ENCODE results near the gene DDX55.
A peak's percentile ranks its signal among the peaks of the same experiment; 100 is the strongest.

The DDX55 gene

DNA sequence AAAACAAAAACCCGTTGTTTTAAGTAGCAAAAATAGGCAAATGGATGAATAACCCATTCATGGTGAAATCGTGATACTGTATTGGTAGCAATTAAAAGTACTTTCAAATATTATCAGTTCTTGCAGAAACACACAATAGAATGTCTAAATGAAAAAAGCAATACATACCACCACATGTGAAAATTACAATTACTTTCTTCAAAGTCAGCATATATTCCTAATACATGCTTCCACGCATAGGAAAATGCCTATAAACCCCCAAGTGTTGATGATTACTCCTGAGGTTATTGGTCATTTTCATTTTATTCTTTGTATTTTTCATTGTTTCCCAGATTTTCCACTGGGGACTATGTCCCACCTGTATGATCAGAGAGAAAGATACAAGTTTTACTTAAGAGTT lies 15.2 kb downstream of the DDX55 start:
- DNase-seq = no peak

DNA sequence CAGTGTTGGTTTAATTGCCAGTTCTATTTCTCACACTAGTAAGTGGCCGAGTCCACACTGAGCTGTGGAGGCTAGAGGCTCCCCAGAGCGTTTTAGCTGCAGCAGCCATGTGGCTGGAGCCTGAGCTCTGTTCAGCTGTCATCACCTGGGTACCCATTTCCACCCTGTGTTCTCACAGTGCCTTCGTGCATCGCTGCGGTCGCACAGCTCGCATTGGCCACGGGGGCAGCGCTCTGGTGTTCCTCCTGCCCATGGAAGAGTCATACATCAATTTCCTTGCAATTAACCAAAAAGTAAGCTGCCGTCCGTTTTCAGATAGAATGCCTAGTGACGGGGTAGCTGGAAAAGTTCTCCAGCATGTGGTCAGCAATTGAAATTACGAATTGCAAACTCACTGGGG lies 15.7 kb downstream of the DDX55 start:
- DNase-seq = no peak

DNA sequence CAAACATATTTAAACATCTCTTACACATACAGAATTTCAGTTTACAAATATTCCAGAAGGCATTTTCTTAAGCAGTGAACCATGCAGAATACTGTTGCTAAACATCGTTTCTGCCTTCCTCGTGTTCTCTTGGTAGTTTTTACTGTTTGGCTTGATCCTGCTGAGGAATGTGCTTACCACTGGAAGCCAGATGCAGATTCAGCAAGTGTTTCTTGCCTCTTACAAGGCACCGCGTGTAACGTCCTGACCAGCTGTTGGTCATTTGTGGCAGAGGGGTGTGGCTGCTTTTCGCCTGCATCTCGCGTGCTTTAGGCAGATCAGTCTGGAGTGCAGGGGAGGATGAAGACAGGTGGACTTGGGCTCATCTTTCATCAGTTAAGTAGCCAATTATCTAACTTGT lies 19.2 kb downstream of the DDX55 start:
- no peak for DNase-seq

DNA sequence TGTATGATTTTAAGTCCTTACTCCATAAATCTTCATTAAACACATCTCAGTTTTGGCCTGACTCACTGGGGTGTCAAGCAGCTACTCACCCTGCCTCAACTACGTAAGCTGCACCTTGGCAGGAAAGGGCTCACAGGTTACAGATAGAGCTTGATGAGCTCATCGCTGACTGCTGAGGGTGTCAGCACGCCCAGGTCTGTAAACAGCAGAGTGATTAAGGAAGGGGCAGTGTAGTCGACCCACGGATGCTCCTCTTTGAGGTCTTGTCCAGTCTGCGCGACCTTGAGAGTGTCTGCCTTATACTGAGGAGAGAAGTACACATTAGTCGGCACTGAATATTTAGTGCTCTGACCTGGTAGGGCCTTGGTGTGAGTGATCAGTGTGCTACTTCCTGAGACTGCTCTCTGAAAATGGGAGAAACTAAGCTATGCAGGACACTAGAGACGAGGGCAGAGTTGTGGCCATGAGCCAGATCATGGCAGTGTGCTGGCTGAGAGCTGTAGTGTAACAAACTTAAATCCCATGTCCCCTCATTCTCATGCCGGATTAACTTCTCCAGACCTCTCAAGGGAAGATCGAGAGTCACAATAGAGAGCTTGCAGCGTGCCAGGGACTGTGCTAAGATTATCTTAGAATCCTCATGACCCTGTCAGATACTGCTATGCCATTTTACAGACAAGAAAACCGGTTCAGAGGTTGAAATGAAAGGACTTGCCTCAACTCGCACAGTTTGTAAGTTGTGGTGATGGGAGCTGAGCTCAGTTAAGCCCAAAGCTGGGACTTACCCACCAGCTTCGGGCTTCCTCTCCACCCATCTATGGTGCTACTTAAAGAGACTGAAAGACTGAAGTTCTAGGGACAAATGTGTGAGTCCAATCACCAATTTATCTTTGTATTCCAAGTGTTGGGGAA lies 20.0 kb downstream of the DDX55 start:
- DNase-seq = no peak

DNA sequence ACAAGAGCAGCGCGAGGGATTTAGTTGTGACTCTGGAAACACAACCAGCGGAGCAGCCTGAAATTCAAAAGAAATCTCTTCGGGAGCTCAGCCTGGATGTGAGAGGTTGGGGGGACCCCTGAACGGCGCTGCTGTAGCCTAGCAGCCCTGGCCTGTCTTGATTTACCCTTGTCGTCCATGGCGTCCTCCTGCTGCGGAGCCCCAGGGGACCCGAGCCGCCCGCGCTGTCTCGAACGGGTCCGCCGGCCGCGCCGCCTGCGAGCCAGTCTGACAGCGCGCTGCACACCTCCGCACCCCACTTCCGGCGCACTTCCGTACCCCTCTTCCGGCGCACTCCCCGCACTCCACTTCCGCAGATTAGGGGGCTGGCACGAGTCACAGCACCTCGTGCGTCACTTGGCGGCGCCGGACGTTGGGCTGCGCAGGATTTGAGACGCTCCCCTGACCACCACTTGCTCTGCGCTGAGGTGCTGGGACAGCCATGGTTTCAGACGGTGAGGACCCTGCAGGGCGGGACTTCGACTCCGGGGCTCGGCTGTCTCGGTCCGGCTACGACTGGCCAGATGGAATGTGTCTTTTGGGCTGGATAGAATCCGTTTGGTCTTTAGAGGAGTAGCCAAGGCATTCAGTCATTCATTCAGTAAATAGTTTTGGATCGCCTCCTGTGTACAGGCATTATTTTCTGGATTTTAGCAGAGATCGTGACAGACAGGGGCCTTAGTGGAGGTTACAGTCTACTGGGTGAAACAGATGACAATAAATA lies 31.7 kb downstream of the DDX55 start, which contains the start of the genes EIF2B1 and GTF2H3:
Gene EIF2B1 (minus strand): TSS at position 308 of the 763 bp plus-strand sequence. CDS start 129 bp downstream, at position 179.
Gene GTF2H3 (plus strand): TSS at position 451 of the 763 bp plus-strand sequence. CDS start 31 bp downstream, at position 482.
- peak; percentile 77 for DNase-seq

DNA sequence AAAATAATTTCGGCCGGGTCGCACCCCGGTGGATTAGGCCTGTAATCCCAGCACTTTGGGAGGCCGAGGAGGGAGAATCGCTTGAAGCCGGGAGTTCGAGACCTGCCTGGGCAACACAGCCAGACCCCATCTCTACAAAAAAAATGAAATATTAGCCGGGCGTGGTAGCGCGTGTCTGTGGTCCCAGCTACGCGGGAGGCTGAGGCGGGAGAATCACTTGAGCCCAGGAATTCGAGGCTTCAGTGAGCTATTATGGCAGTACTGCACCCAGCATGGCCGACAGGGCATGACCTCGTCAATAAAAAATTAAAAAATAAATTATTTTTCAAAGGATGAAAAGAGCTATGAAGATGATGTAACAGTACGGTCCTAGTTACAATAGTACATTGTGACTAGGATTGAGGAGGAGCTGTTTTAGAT lies 32.3 kb downstream of the DDX55 start:
- DNase-seq = no peak

DNA sequence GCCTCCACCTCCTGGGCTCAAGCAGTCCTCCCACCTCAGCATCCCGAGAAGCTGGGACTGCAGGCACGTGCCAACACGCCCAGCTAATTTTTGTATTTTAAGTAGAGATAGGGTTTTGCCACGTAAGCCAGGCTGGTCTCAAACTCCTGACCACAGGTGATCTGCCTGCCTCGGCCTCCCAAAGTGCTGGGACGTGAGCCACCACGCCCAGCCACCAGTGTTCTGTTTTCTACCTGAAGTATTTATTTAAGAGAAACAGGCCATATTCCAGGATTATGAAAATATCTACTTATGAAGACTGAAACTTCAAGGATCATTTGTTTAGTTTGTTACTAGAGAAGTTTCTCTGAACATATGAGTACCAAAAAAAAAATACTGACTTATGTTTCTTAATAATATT lies 42.0 kb downstream of the DDX55 start:
- DNase-seq = no peak

DNA sequence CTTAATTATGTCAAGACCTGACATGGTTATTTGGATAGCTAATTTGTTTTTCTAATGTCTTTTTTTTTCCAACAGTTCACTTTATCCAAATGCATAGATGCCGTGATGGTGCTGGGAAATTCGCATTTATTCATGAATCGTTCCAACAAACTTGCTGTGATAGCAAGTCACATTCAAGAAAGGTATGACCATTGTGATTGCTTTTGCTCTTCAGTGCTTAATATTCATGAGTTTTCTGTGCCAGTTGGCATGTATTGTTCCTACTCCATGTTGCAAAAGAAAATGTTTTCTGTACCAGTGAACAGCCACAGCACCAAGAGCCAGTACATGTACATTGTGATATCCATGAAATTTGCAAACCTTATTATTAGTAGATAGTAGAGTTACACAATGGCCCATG lies 43.5 kb downstream of the DDX55 start:
- DNase-seq = no peak

DNA sequence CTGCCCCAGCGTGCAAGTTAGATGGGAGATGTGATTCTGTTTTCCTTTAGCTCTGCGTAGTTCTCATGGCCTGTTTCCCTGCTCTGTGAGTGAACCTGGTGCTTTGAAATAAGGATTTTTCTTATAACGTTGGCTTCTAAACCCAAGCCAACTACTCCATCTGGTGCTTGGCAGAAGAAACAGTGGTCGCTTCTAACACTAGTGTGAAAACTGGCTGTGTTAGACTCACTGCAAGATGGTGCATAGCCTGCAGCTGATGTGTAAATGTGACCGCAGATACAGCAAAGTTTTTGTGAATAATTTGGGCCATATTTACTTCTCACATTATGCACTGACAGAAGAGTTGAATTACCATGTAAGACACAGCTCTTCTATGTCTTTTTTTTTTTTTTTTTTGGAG lies 44.0 kb downstream of the DDX55 start:
- DNase-seq = no peak

DNA sequence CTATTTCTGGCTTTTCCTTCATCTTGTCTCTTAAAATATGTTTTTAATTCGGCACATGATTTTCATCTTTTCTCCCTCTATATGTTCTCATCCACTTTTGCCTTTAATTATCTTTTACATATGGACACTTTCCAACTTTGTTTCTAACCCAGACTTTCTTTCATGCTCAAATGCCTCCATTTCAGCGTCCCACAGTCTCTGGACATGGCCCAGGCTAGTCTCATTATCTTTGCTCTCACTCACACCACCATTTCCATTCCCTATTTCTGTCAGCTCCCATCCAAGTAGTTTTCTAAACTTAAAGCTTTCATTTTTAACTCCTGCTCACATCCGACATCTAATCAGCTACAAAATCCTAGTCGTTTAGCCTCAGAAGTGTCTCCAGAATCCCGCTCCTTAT lies 46.5 kb downstream of the DDX55 start:
- DNase-seq = no peak

DNA sequence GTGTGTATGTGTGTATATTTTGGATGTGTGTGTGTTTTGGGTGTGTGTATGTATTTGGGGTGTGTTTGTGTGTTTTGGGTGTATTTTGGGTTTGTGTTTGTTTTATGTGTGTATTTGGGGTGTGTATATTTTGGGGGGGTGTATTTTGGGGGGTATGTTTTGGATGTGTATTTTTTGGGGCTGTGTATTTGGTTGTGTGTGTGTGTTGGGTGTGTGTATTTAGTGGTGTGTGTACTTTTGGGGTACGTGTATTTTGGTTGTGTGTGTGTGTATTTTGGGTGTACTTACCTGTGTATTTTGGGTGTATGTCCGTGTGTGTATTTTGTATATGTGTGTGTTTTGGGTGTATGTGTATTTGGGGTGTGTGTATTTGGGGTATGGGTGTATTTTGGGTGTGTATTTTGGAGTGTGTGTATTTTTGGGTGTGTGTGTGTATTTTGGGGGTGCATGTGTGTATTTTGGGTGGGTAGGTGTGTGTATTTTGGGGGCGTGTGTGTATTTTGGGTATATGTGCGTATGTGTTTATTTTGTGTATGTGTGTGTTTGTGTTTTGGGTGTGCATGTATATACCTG lies 52.3 kb downstream of the DDX55 start:
- no peak for DNase-seq

DNA sequence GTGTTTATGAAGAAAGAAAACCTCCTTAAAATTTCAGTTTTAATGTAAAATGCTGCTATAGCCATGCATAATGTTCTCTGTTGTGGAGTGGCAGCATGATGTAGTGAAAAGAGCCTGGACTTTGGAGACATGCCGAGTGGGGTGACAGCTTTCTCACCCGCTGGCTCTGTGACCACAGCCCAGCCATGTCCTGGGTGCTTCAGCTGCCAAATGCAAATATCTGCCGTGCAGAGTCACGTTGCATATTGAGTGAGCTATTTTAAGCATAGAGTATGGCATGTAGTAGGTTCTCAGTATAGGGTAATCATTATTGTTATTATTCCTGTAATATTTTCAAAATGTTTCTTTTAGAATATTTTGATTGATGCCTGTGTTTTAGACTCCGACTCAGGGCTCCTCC lies 53.5 kb downstream of the DDX55 start:
- DNase-seq = no peak

DNA sequence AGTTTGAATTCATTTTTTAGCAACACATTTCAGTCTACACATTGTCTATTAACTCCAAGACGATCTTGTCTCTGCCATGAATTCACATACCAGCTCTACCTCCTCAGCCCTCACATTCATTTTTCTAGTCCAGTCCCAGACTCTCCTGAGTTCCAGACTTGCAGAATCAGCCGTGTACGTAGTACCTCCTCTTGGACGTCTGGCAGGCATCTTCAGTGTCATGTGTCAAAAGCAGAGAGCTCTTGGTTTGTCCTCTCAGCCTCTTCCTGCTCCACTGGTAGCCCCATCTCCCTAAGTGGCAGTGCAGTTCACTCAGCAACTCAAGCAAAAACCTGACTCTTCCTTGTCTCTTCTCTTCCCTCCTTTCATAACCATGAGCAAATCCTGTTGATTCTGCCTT lies 54.5 kb downstream of the DDX55 start:
- no peak for DNase-seq

DNA sequence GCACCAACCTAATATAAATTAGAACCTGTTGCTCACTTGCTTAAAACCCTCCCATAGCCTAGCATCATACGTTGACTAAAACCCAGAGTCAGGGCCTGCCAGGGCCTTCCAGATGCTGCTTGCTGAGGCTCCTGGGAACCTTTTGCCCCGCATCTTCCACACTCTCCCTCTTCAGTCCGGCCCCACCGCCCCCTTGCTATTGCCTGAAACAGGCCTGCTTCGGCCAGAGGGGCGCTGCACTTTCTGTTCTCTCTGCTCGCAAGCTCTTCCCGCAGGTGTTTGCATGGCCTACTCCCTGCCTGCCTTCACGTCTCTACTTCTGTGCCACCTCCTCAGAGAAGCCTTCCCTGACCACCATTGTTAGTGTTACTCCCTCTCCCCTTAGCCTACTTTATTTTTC lies 55.3 kb downstream of the DDX55 start:
- no peak for DNase-seq

DNA sequence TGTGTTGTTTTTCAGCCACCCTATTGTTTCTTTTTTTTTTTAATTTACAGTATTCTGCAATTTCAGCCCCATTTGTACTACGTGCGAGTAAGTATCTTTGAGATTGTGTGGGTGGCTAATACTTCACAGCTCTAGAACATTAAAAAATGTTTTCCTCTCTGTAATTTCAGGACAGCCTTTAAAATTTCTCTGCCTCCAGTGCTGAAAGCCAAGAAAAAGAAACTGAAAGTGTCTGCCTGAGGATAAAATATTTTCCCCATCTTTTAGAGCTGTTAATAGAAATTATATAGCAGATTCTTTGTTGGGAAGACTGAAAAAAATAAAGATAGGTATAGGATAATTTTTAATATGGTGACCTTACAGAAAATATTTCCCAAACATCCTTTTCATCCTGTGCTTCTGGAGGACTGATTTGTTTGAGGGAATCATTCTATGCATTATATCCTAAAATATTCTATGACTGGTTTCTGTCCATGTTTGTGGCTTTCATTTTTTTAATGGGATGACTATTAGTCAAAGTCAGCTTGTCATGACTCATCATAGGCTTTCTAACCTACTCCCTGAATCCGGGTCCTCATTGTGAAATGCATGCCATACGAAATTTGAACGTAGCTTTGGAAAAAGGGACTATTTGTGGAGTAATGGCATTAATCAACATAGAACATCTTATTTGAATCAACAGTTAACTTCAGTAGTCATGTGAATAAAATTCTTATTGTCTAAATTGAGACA lies 58.3 kb downstream of the DDX55 start:
- no peak for DNase-seq

DNA sequence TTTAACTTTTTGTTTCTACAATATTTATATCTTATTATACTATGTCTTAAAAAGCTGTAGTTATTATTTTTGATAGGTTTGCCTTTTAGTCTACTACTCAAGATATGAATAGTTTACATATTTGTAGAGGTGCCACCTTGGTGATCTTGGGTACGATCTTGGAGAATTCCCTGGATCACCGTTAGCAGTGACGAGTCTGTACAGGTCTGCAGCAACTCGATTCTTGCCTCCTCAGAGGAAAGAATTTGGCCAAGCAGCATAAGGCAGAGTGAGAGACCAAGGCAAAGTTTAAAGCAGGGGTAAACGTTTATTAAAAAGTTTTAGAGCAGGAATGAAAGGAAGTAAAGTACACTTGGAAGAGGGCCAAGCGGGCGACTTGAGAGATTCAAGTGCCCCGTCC lies 65.9 kb downstream of the DDX55 start:
- no peak for DNase-seq

Measured in NCI-H2029 treated with DMSO at 0.1 percent for 48 hours (cell line).